GM21526 (cell line): ENCODE data around the gene XRCC3.

ENCODE experiments used
- ATAC-seq: cut with Tn5 transposase; IDR thresholded peaks from one replicate; pipeline ENCODE4 v1.9.1; 2021; ENCODE audit warnings: moderate library complexity; ENCODE audit not compliant: unreplicated experiment, low FRiP score

XRCC3 gene

GRCh38 chr14:103715052-103716000, at the start of gene XRCC3, which contains the start of gene ZFYVE21:
TSS of gene XRCC3 (minus strand) at chr14:103715451. CDS start at chr14:103711087, 4,364 bp downstream.
TSS of gene ZFYVE21 (plus strand) at chr14:103715810. CDS start at chr14:103715842, 32 bp downstream.
- peak; percentile 91 for ATAC-seq

GRCh38 chr14:103763730-103764488, 48.7 kb upstream of the XRCC3 start:
- ATAC-seq = no peak

- ATAC-seq = no peak
These were observed 47.3 kb upstream of the XRCC3 start for GRCh38 chr14:103762541-103762940.

GRCh38 chr14:103762036-103762435, 46.8 kb upstream of the XRCC3 start:
- ATAC-seq = no peak

- no peak for ATAC-seq
These were observed 43.0 kb upstream of the XRCC3 start for GRCh38 chr14:103758059-103758776.

- no peak for ATAC-seq
These were observed 39.8 kb upstream of the XRCC3 start for GRCh38 chr14:103755060-103755459.

- no peak for ATAC-seq
These were observed 38.5 kb upstream of the XRCC3 start for GRCh38 chr14:103753774-103754173.

- no peak for ATAC-seq
These were observed 34.6 kb upstream of the XRCC3 start for GRCh38 chr14:103749860-103750259.

GRCh38 chr14:103749452-103749851, 34.2 kb upstream of the XRCC3 start:
- ATAC-seq = no peak

- ATAC-seq = no peak
These were observed 33.2 kb upstream of the XRCC3 start for GRCh38 chr14:103748534-103748857.

- no peak for ATAC-seq
These were observed 31.4 kb upstream of the XRCC3 start for GRCh38 chr14:103746701-103747100.

GRCh38 chr14:103745424-103745823, 30.2 kb upstream of the XRCC3 start:
- no peak for ATAC-seq

- no peak for ATAC-seq
These were observed 29.6 kb upstream of the XRCC3 start for GRCh38 chr14:103744621-103745395.

- ATAC-seq = no peak
These were observed 28.4 kb upstream of the XRCC3 start for GRCh38 chr14:103743691-103744090.

GRCh38 chr14:103742499-103743255, 27.4 kb upstream of the XRCC3 start:
- ATAC-seq = no peak

GRCh38 chr14:103741876-103742275, 26.6 kb upstream of the XRCC3 start:
- no peak for ATAC-seq

GRCh38 chr14:103740991-103741689, 25.9 kb upstream of the XRCC3 start:
- no peak for ATAC-seq

- ATAC-seq = no peak
These were observed 24.7 kb upstream of the XRCC3 start for GRCh38 chr14:103739793-103740501.
